H1 (cell line): ENCODE data around the gene BBLN.

Experiments
- CTCF ChIP-seq, 3 experiments: IDR thresholded peaks; 1 replicate in 2 of 3; 2 replicates in 1 of 3; pipeline versions ENCODE4 v1.5.1 to v1.6.1; 2011; ENCODE audit warnings: low read length in 3 of 3, mild to moderate bottlenecking in 3 of 3, inconsistent platforms in 2 of 3, low read depth in 1 of 3, moderate library complexity in 1 of 3; ENCODE audit not compliant: insufficient read depth in 1 of 3; ENCODE audit errors: control extremely low read depth in 1 of 3
- EP300 ChIP-seq, 2 experiments: IDR thresholded peaks; 1 replicate in 1 of 2; 2 replicates in 1 of 2; pipeline ENCODE4 v1.6.1; 2011 to 2012; ENCODE audit warnings: low read depth in 2 of 2, low read length in 2 of 2, mild to moderate bottlenecking in 2 of 2, borderline replicate concordance in 1 of 2, inconsistent platforms in 1 of 2, moderate library complexity in 1 of 2
- JUN ChIP-seq: IDR thresholded peaks from 2 replicates; pipeline ENCODE4 v1.6.1; 2011; ENCODE audit warnings: low read depth, mild to moderate bottlenecking, improper control_type of control experiment, low read length
- MAX ChIP-seq: IDR thresholded peaks from 2 replicates; pipeline ENCODE4 v1.6.1; 2012; ENCODE audit warnings: inconsistent platforms
- TEAD4 ChIP-seq: IDR thresholded peaks from 2 replicates; pipeline ENCODE4 v1.6.1; 2012; ENCODE audit warnings: low read depth, low read length, inconsistent platforms, mixed read lengths

DNA sequence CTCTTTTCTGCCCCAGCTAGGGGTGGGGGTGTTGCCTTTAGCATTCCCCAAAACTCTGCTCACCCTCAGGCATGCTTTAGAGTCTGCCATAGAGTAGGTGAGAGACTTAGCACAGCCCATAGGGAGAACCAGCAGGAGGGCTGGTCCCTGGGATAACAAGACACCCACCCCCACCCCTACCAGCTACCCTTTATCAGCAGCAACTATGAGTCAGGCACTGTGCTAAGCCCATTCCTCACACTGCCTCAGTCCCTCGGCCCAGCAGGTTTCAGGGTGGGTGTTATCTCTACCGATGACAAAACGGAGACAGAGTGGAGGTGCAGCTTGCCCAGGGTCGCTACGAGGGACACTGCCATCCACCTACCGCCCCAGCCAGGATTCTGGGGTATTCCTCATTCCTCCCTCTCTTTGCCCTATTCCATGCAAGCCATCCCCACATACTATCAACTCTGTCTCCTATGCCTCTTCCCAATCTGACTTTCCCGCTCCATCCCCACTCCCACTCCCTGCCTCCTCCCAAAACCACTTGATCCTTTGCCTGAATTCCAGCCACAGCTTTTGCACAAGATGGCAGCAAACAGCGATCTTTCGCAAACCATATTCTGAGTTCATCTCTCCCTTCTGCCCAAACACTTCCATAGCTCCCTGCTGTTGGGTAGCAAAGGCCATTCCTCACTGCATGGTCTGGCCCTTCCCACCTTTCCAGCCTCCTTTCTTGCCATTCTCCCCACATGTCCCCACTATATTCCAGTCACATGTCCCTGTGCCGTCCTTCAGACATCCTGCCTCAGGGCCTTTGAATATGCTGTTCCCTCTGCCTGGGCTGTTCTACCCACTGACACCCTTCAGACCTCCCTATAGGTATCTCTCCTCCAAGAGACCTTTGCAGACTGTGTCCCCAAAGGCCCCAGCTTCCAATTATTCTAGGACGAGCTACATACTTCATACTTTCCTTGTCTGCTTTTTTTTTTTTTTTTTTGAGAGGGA is 26.2 kb downstream of the BBLN start:
- TF ChIP-seq CTCF (IDR thresholded peaks at IDR 0.05; ENCODE audit: control extremely low read depth in 1 of 3, insufficient read depth in 1 of 3, low read depth in 1 of 3, low read length in 3 of 3) (no peak), JUN (no peak), MAX (no peak), EP300 (IDR thresholded peaks at IDR 0.05; ENCODE audit: borderline replicate concordance in 1 of 2, low read depth in 2 of 2, low read length in 2 of 2) (no peak), TEAD4 (no peak)
